Heart left ventricle (tissue), 13 donors: ENCODE measurements around the gene NWD2.

Experiments used
- CTCF ChIP-seq, 12 donors: fragments of 200-600 bp; sonication (generic) in 4 of 12; IDR thresholded peaks; one replicate each; pipeline versions ENCODE4 v1.5.0 to v1.8.0; 2018 to 2022; ENCODE audit warnings: antibody characterized with exemption in 12 of 12, mild to moderate bottlenecking in 5 of 12
- POLR2A ChIP-seq, 2 donors: fragments of 450-650 bp; IDR thresholded peaks; one replicate each; pipeline ENCODE4 v1.6.1; 2017; ENCODE audit warnings: antibody characterized with exemption in 2 of 2, mild to moderate bottlenecking in 2 of 2, moderate library complexity in 2 of 2
- donor health status: ischemic (EF 13 %, LVEDD 7.1; RV severe dilation, severe dysfunction).
- donor health status: DM: no; HTN: yes; CAD: no.
- donor health status: DM: no; HTN: no; CAD: no.
- donor health status: ischemic (EF 25% LVEDD 6.9; RV normal size, moderate dysfunction).
- donor health status: ischemic (EF 25% LVEDD 5.7; RV mildly dilated, moderate dysfunction).
- donor health status: ischemic (EF 35%, LVEDD 5.7; RV mildly dilated, moderate dysfunction).
- donor health status: nonischemic (EF 11% LVEDD 7.7; RV severe dilation, severe dysfunction).
- donor health status: DM: yes; HTN: yes; CAD: no.
- donor health status: PGD.
- donor health status: ischemic (EF 29% LVEDD 5.4; RV normal size, mild dysfunction).
- donor health status: nonischemic (EF 23%, LVEDD 6.1; RV moderate dilation, normal function).

GRCh38 chr4:37450309-37450708, 205.8 kb downstream of the NWD2 start:
- TF ChIP-seq CTCF (IDR thresholded peaks at IDR 0.05) (no peak), POLR2A (IDR thresholded peaks at IDR 0.05) (no peak)
